H1 (cell line): ENCODE results near the gene C1GALT1. TPM values are rescaled to one million over a fixed set of nuclear protein-coding genes. Genes with fewer than 3 reads are reported as not detected.

Experiments used
- CTCF ChIA-PET: fragments of 300-600 bp; sonication (Branson Sonifier 250); formaldehyde crosslinking; loops from one replicate; lab custom pipeline; 2021; ENCODE audit not compliant: partially characterized antibody; lab: Charles Lee
- POLR2A ChIA-PET: fragments of 300-600 bp; sonication (Branson Sonifier 250); formaldehyde crosslinking; loops from one replicate; lab custom pipeline; 2021; ENCODE audit warnings: inconsistent platforms; ENCODE audit not compliant: partially characterized antibody; lab: Charles Lee
- DNase-seq, 2 experiments: peaks; one replicate each; pipeline versions ENCODE4 v3.0.0 to v3.0.0-alpha.2; 2010 to 2022; ENCODE audit warnings: low spot score in 2 of 2, low read depth in 1 of 2, mixed read lengths in 1 of 2
- FAIRE-seq: peaks from 2 replicates; lab custom pipeline; 2011; peaks lifted over from hg19 to GRCh38; lab: Jason Lieb, UNC
- H2AFZ ChIP-seq: 2 replicates; pipeline ENCODE4 v1.8.1; 2012; ENCODE audit warnings: low read length, inconsistent platforms
- H2AK5ac ChIP-seq: 2 replicates; pipeline ENCODE4 v1.6.1; 2013; ENCODE audit warnings: low read depth, low read length
- H2BK120ac ChIP-seq: replicated peaks from 2 replicates; pipeline ENCODE3; 2013; ENCODE audit warnings: low read depth, low read length, inconsistent platforms
- H2BK12ac ChIP-seq: 2 replicates; pipeline ENCODE4 v1.6.1; 2013; ENCODE audit warnings: low read depth, low read length
- H2BK15ac ChIP-seq: 2 replicates; pipeline ENCODE4 v1.6.1; 2013; ENCODE audit warnings: low read length
- H2BK20ac ChIP-seq: 2 replicates; pipeline ENCODE4 v1.6.1; 2013; ENCODE audit warnings: low read length
- H2BK5ac ChIP-seq: 2 replicates; pipeline ENCODE4 v1.6.1; 2013; ENCODE audit warnings: low read depth, low read length
- H3K14ac ChIP-seq: 2 replicates; pipeline ENCODE4 v1.6.1; 2013; ENCODE audit warnings: inconsistent platforms; ENCODE audit not compliant: insufficient read length
- H3K18ac ChIP-seq: 2 replicates; pipeline ENCODE4 v1.6.1; 2013; ENCODE audit warnings: low read length; ENCODE audit errors: extremely low read depth
- H3K23ac ChIP-seq: 2 replicates; pipeline ENCODE4 v1.6.1; 2013; ENCODE audit warnings: inconsistent platforms; ENCODE audit not compliant: insufficient read length
- H3K23me2 ChIP-seq: 2 replicates; pipeline ENCODE4 v1.6.1; 2013; ENCODE audit warnings: low read depth, low read length
- H3K27ac ChIP-seq: 2 replicates; pipeline ENCODE4 v1.6.1; 2011; ENCODE audit warnings: low read depth, low read length, inconsistent platforms
- H3K27me3 ChIP-seq, 4 experiments: replicated peaks in 1 of 4; 1 replicate in 1 of 4; 2 replicates in 3 of 4; pipeline versions ENCODE4 v1.6.1 to v1.8.1; 2011 to 2013; ENCODE audit warnings: low read length in 3 of 4, mild to moderate bottlenecking in 3 of 4, inconsistent platforms in 2 of 4, mixed read lengths in 2 of 4, moderate library complexity in 1 of 4; ENCODE audit not compliant: control insufficient read depth in 3 of 4, insufficient read depth in 3 of 4; ENCODE audit errors: extremely low read depth in 1 of 4
- H3K36me3 ChIP-seq, 4 experiments: 2 replicates each; pipeline versions ENCODE4 v1.6.1 to v1.8.1; 2011 to 2013; ENCODE audit warnings: mild to moderate bottlenecking in 4 of 4, low read length in 3 of 4, moderate library complexity in 2 of 4, control low read depth in 1 of 4, inconsistent platforms in 1 of 4; ENCODE audit not compliant: insufficient read depth in 4 of 4, control insufficient read depth in 2 of 4
- H3K4ac ChIP-seq: replicated peaks from 2 replicates; pipeline ENCODE3; 2013; ENCODE audit warnings: low read length, low read depth, mixed read lengths, inconsistent platforms; ENCODE audit not compliant: insufficient read length
- H3K4me1 ChIP-seq, 4 experiments: replicated peaks in 1 of 4; 1 replicate in 1 of 4; 2 replicates in 3 of 4; pipeline versions ENCODE4 v1.6.1 to v1.8.1; 2011 to 2013; ENCODE audit warnings: low read length in 3 of 4, inconsistent platforms in 2 of 4, mixed read lengths in 1 of 4; ENCODE audit not compliant: insufficient read depth in 4 of 4, control insufficient read depth in 3 of 4
- H3K4me2 ChIP-seq, 2 experiments: 2 replicates each; pipeline versions ENCODE4 v1.6.1 to v1.8.1; 2011 to 2013; ENCODE audit warnings: low read depth in 2 of 2, low read length in 2 of 2, control low read depth in 1 of 2, inconsistent platforms in 1 of 2, mild to moderate bottlenecking in 1 of 2; ENCODE audit not compliant: insufficient read depth in 1 of 2
- H3K4me3 ChIP-seq, 4 experiments: fragments of 200-600, 300-600 bp in 1 of 4; sonication (generic), shearing (Covaris generic), sonication (Bioruptor Twin) in 1 of 4; 2 replicates each; pipeline versions ENCODE4 v1.5.1 to v1.8.1; 2011 to 2016; ENCODE audit warnings: low read length in 4 of 4, low read depth in 3 of 4, control low read depth in 2 of 4, inconsistent platforms in 2 of 4, mild to moderate bottlenecking in 2 of 4, mixed read lengths in 1 of 4, moderate library complexity in 1 of 4; ENCODE audit not compliant: insufficient read depth in 2 of 4; ENCODE audit errors: extremely low read depth in 1 of 4
- H3K56ac ChIP-seq: replicated peaks from 2 replicates; pipeline ENCODE3; 2013; ENCODE audit warnings: low read depth, mild to moderate bottlenecking, mixed read lengths, low read length, inconsistent platforms; ENCODE audit not compliant: insufficient read length
- H3K79me1 ChIP-seq: 2 replicates; pipeline ENCODE4 v1.6.1; 2013; ENCODE audit warnings: low read depth, low read length, control low read depth
- H3K79me2 ChIP-seq, 2 experiments: 2 replicates each; pipeline versions ENCODE4 v1.6.1 to v1.8.1; 2012 to 2013; ENCODE audit warnings: low read length in 2 of 2, mild to moderate bottlenecking in 2 of 2, inconsistent platforms in 1 of 2; ENCODE audit not compliant: insufficient read depth in 2 of 2, control insufficient read depth in 1 of 2
- H3K9ac ChIP-seq, 4 experiments: replicated peaks in 1 of 4; 1 replicate in 1 of 4; 2 replicates in 3 of 4; pipeline versions ENCODE4 v1.6.1 to v1.8.1; 2011 to 2013; ENCODE audit warnings: low read depth in 3 of 4, low read length in 3 of 4, control low read depth in 2 of 4, mild to moderate bottlenecking in 2 of 4, moderate library complexity in 2 of 4, inconsistent platforms in 1 of 4; ENCODE audit errors: extremely low read depth in 1 of 4
- H3K9me3 ChIP-seq, 2 experiments: 2 replicates each; pipeline versions ENCODE4 v1.6.1 to v1.8.1; 2012 to 2013; ENCODE audit warnings: mild to moderate bottlenecking in 2 of 2, moderate library complexity in 2 of 2, control low read depth in 1 of 2, inconsistent platforms in 1 of 2, low read depth in 1 of 2, low read length in 1 of 2, mixed read lengths in 1 of 2; ENCODE audit not compliant: insufficient read depth in 2 of 2
- H4K20me1 ChIP-seq, 2 experiments: replicated peaks in 1 of 2; 2 replicates each; pipeline versions ENCODE3 to v1.8.1; 2011 to 2013; ENCODE audit warnings: inconsistent platforms in 2 of 2, low read length in 2 of 2, mild to moderate bottlenecking in 1 of 2; ENCODE audit not compliant: insufficient read depth in 2 of 2, control insufficient read depth in 1 of 2
- H4K5ac ChIP-seq: 2 replicates; pipeline ENCODE4 v1.6.1; 2013; ENCODE audit warnings: low read length, low read depth, mixed read lengths, inconsistent platforms; ENCODE audit not compliant: insufficient read length
- H4K8ac ChIP-seq: 2 replicates; pipeline ENCODE4 v1.8.0; 2013; ENCODE audit warnings: mild to moderate bottlenecking, moderate library complexity, low read length, inconsistent platforms; ENCODE audit not compliant: insufficient read depth; ENCODE audit errors: extremely low read depth
- H4K91ac ChIP-seq: replicated peaks from 2 replicates; pipeline ENCODE3; 2013; ENCODE audit warnings: low read length, mixed read lengths, inconsistent platforms; ENCODE audit not compliant: insufficient read length
- BCL11A ChIP-seq, 2 experiments: IDR thresholded peaks; one replicate each; pipeline ENCODE4 v1.6.1; 2011; ENCODE audit warnings: low read depth in 2 of 2, low read length in 2 of 2, mild to moderate bottlenecking in 2 of 2
- CBX5 ChIP-seq: fragments of 300-800, 300-1000 bp; sonication (generic); IDR thresholded peaks from 2 replicates; pipeline ENCODE4 v1.7.1; 2016; ENCODE audit warnings: antibody characterized with exemption, low read length, low read depth
- EZH2 ChIP-seq: fragments of 200-600 bp; sonication (generic); IDR thresholded peaks from 2 replicates; pipeline ENCODE4 v1.7.1; 2012; ENCODE audit warnings: low read depth, mild to moderate bottlenecking, moderate library complexity, low read length, inconsistent platforms; ENCODE audit not compliant: severe bottlenecking
- HDAC2 ChIP-seq, 2 experiments: fragments of 300-600 bp in 1 of 2; sonication (generic) in 1 of 2; IDR thresholded peaks; 2 replicates each; pipeline ENCODE4 v1.6.1; 2011 to 2012; ENCODE audit warnings: low read depth in 2 of 2, low read length in 2 of 2, mild to moderate bottlenecking in 2 of 2, moderate library complexity in 2 of 2, borderline replicate concordance in 1 of 2, inconsistent platforms in 1 of 2
- HDAC6 ChIP-seq: IDR thresholded peaks from one replicate; pipeline ENCODE4 v1.7.1; 2012; ENCODE audit warnings: low read depth, mild to moderate bottlenecking, inconsistent platforms, low read length, moderate library complexity
- JUN ChIP-seq: IDR thresholded peaks from 2 replicates; pipeline ENCODE4 v1.6.1; 2011; ENCODE audit warnings: low read depth, mild to moderate bottlenecking, improper control_type of control experiment, low read length
- POLR2A ChIP-seq, 2 experiments: IDR thresholded peaks; 1 replicate in 1 of 2; 2 replicates in 1 of 2; pipeline ENCODE4 v1.6.1; 2011; ENCODE audit warnings: low read depth in 2 of 2, low read length in 2 of 2, mild to moderate bottlenecking in 2 of 2; ENCODE audit errors: control extremely low read depth in 1 of 2
- RFX5 ChIP-seq: IDR thresholded peaks from 2 replicates; pipeline ENCODE4 v1.6.1; 2011; ENCODE audit warnings: low read depth, low read length, improper control_type of control experiment, borderline replicate concordance
- TAF1 ChIP-seq: IDR thresholded peaks from 2 replicates; pipeline ENCODE4 v1.6.1; 2011; ENCODE audit warnings: mild to moderate bottlenecking, low read depth, low read length
- TEAD4 ChIP-seq: IDR thresholded peaks from 2 replicates; pipeline ENCODE4 v1.6.1; 2012; ENCODE audit warnings: low read depth, low read length, inconsistent platforms, mixed read lengths
- WGBS, 2 experiments: shearing (Covaris generic) in 1 of 2; methylation state at CpG; one replicate each; pipeline versions ENCODE4 v1.1.6 to v1.1.7; 2013 to 2015; ENCODE audit warnings: low lambda C conversion rate in 2 of 2, mixed read lengths in 2 of 2, inconsistent platforms in 1 of 2, low coverage in 1 of 2, missing lambda C conversion rate in 1 of 2; ENCODE audit not compliant: insufficient replicate concordance in 2 of 2, insufficient coverage in 1 of 2, insufficient read length in 1 of 2; ENCODE audit errors: extremely low coverage in 1 of 2, missing lambda C conversion rate in 1 of 2; 5-methylcytosine and 5-hydroxymethylcytosine counted together
- polyA plus RNA-seq, 7 experiments: library from polyadenylated mRNA; depleted of rRNA in 3 of 7; stranded (reverse) in 5 of 7; unstranded in 2 of 7; fragments of >200 nt in 5 of 7; fragments of 200-250 nt in 2 of 7; gene quantifications; 1 replicate in 5 of 7; 2 replicates in 1 of 7; 4 replicates in 1 of 7; pipeline versions ENCODE4 v1.2.1 to v1.2.3, GENCODE V29; 2011 to 2013; ENCODE audit warnings: missing spikeins in 2 of 7, mixed read lengths in 2 of 7
- total RNA-seq: library from RNA; stranded (reverse); fragmentation: NEBNext Ultra II Directional; extraction: Animal tissue kit (Norgen Biotek cat#: 25700); gene quantifications from 2 replicates; pipeline ENCODE4 v1.2.1, GENCODE V29; 2021

C1GALT1 gene
- total and polyA plus RNA-seq, 2 of the 8 experiments (the other 6 are each of a cell fraction or from before 2014, with no cell fraction given), result 18.7 to 94.2 TPM

DNA sequence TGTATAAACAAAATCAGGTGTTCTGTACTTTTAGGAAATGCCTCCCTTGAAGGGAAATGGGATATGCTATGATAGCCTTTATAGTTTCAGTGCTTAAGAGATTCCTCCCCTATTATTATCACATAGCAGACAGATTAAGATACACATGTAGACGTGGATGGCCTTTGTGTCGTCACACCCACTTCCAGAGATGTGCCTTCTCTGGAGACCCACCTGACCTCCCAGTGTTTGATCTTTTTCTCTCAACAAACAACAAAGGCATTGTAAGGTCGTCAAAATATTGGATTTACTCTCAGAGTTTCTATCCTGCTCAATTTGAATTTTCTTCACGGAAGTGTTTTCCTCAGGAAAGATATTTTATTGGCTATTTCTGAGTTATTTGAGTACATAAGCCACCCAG, 25.7 kb upstream of the C1GALT1 start:
- H3K4me1 ChIP-seq, result no peaks in the 10 kb centered on the region
- no peaks in the 10 kb centered on the region for H3K79me1 ChIP-seq
- no peaks in the 10 kb centered on the region for H3K36me3 ChIP-seq
- H3K9ac ChIP-seq, result no peak overlapping the region
- H3K14ac ChIP-seq, result no peak overlapping the region
- no peak overlapping the region for H3K4me2 ChIP-seq
- H3K56ac ChIP-seq, result no peak overlapping the region
- H3K4ac ChIP-seq, result no peak overlapping the region
- no peak for FAIRE-seq
- H4K8ac ChIP-seq, result no peak overlapping the region
- no peak overlapping the region for H3K27ac ChIP-seq
- H4K91ac ChIP-seq, result no peak overlapping the region
- no peaks in the 10 kb centered on the region for H3K27me3 ChIP-seq
- DNase-seq, result no peak
- H4K5ac ChIP-seq, result no peak overlapping the region
- no peak for TF ChIP-seq RFX5
- TF ChIP-seq CBX5, result no peak
- no peak for TF ChIP-seq TAF1
- TF ChIP-seq TEAD4, result no peak
- no peak for TF ChIP-seq JUN
- no peak for TF ChIP-seq HDAC2 (IDR thresholded peaks at IDR 0.05; ENCODE audit: borderline replicate concordance in 1 of 2, low read depth in 2 of 2, low read length in 2 of 2)
- no peak for TF ChIP-seq HDAC6
- TF ChIP-seq EZH2, result no peak
- no peak for TF ChIP-seq POLR2A (IDR thresholded peaks at IDR 0.05; ENCODE audit: control extremely low read depth in 1 of 2, low read depth in 2 of 2, low read length in 2 of 2)
- no peak for TF ChIP-seq BCL11A (IDR thresholded peaks at IDR 0.05; ENCODE audit: low read depth in 2 of 2, low read length in 2 of 2)
- H3K18ac ChIP-seq, result no peak overlapping the region
- H2BK12ac ChIP-seq, result no peak overlapping the region
- H2BK120ac ChIP-seq, result no peak overlapping the region
- H2BK5ac ChIP-seq, result no peak overlapping the region
- no peak overlapping the region for H2BK15ac ChIP-seq
- CTCF ChIA-PET, result no interaction called here
- peaks cover 5 to 16% of the 10 kb centered on the region in 2 experiments; a peak in 3 of 4 replicates for H3K9me3 ChIP-seq
- no peaks in the 10 kb centered on the region for H3K23me2 ChIP-seq
- H2BK20ac ChIP-seq, result no peak overlapping the region
- no peaks in the 10 kb centered on the region for H4K20me1 ChIP-seq
- WGBS, 2 experiments, result 85% methylated on average over 4 of the region's 4 CpGs; no CpG with 5 or more reads in 1 of the 2 experiments
- no peaks in the 10 kb centered on the region for H3K79me2 ChIP-seq
- H2AFZ ChIP-seq, result no peak overlapping the region
- H2AK5ac ChIP-seq, result no peak overlapping the region
- POLR2A ChIA-PET, result no interaction called here
- H3K4me3 ChIP-seq, result no peak overlapping the region
- H3K23ac ChIP-seq, result no peak overlapping the region
